RPMI8226 (cell line): ENCODE data around the gene WDR20.
"Not testable (repeated sequence)": the region's sequence is repeated elsewhere in the genome, so short reads cannot be mapped to it uniquely, and the experiment has no call there.

Experiments used
- DNase-seq: peaks from one replicate; pipeline ENCODE4 v3.0.0-alpha.2; 2015

The WDR20 gene

GRCh38 chr14:102134021-102134420 is 5.7 kb upstream of the WDR20 start:
- not testable (repeated sequence) for DNase-seq

- not testable (repeated sequence) for DNase-seq
Observed at GRCh38 chr14:102134719-102135118, 5.0 kb upstream of the WDR20 start.

GRCh38 chr14:102135456-102135855 is 4.2 kb upstream of the WDR20 start:
- not testable (repeated sequence) for DNase-seq

DNA sequence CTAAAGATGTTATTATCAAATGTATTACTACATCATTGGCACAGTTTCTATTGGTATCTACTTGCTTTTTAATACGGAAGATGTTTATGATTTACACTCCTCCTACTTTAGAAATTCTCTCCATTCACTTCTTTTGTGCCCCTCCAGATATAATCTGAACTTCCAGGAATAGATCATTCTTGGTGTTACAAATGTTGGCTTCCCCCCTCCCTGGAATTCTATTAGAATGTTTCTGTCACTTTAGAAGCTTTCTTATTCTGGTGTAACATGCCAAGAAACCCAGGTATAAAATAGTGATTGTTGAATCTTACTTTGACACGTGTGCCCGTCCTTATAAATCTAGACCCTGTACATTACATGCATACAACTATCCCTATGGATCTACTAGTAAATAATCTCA is 1.2 kb upstream of the WDR20 start:
- DNase-seq = no peak

DNA sequence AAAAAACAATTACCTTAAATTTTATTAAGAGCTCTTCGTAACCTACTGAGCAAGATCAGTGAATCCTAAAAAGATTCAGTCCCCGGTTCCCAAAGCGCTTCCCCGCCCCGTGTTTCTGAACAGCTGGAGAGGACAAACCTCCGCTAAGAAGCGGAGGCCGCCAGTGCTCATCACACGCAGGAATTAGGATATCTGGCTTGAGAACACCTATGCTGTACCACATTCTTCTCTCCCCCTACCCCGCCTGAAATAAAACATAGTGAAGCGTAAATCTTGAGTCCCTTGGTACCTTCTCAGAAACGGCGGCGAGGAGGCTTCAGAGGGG is 774 bp upstream of the WDR20 start:
- no peak for DNase-seq

DNA sequence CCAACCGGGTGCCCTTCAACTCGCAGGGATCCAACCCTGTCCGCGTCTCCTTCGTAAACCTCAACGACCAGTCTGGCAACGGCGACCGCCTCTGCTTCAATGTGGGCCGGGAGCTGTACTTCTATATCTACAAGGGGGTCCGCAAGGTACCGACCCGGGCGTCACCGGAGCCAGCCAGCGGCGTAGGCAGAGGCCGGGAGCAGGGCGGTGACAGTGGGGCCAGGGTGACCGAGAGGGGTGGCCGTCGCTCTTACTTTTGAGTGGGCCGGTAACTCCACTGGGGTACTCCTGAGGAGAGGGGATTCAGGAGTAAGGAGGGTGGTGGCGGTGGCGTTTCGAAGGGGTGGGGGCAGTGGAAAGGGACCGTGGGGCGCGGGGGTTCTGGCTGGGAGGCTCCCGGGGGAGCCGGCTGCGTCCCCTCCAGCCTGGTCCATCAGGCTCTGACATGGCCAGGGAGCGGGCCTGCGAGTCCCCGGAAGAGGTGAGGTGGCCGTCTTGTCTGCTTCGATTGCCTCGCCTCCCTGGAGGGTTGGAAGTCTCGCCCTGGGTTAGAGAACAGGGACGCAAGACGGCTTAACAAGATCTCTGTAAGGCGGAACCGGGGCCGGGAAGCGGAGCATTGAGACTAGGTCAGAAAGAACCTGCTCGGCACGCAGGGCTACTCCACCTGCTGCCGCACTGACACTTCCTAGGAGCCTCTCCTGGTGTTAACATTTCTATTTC is 491 bp downstream of the WDR20 start:
- peak; percentile 20 for DNase-seq

- no peak for DNase-seq
Observed at GRCh38 chr14:102140750-102141145, 1.1 kb downstream of the WDR20 start.

DNA sequence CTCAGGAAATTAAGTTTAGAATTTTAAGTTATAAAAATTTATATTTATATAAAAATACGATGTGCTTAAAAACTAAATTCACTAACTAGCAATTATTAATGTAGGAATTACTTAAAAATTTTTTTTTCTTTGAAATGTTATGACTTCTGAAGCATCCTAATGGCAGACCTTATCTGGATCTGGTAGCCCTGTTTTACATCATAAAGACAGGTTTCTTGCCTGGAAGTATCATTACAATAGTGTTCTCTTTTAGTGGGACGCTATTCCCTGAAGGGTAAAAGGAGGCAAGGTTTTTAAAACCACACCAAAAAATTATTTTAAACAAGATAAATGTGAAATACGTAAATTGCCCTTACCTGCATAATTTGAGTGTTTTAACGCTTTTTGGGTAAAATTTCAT is 2.1 kb downstream of the WDR20 start:
- DNase-seq = no peak

GRCh38 chr14:102144914-102145313 is 5.2 kb downstream of the WDR20 start:
- DNase-seq = no peak

GRCh38 chr14:102145395-102145794 is 5.7 kb downstream of the WDR20 start:
- no peak for DNase-seq

DNA sequence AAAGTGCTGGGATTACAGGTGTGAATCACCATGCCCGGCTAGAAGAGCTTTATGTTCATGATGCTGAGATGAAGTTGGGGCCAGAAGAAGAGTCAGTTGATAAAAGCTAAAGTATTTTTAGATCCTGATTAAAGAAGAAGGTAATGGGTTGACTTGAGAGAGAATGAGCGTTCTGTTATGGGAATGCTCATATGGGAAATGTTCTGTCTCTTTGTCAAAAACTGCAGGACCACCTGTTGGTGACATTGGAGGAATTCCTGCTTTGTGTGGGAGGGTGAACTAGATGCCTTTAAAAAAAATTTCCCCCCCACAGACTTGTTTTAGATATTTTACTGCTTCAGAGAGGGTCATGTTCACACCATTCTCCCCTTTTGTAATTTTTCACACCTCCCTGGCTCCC is 6.7 kb downstream of the WDR20 start:
- no peak for DNase-seq

DNA sequence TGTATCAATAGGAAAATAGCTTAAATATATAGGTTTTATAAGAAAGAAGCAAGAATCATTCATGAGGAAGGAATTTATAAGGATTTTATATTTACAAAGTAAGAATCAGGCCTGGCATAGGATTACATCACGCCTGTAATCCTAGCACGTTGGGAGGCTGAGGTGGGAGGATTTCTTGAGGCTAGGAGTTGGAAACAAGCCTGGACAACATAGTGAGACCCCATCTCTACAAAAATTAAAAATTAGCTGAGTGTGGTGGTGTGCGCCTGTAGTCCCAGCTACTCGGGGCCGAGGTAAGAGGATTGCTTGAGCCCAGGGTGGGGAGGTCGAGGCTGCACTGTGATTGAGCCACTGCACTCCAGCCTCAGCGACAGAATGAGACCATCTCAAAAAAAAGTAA is 10.4 kb downstream of the WDR20 start:
- no peak for DNase-seq

- no peak for DNase-seq
Observed at GRCh38 chr14:102150744-102151143, 11.0 kb downstream of the WDR20 start.

GRCh38 chr14:102151411-102151810 is 11.7 kb downstream of the WDR20 start:
- DNase-seq = not testable (repeated sequence)

- no peak for DNase-seq
Observed at GRCh38 chr14:102154121-102154520, 14.4 kb downstream of the WDR20 start.

DNA sequence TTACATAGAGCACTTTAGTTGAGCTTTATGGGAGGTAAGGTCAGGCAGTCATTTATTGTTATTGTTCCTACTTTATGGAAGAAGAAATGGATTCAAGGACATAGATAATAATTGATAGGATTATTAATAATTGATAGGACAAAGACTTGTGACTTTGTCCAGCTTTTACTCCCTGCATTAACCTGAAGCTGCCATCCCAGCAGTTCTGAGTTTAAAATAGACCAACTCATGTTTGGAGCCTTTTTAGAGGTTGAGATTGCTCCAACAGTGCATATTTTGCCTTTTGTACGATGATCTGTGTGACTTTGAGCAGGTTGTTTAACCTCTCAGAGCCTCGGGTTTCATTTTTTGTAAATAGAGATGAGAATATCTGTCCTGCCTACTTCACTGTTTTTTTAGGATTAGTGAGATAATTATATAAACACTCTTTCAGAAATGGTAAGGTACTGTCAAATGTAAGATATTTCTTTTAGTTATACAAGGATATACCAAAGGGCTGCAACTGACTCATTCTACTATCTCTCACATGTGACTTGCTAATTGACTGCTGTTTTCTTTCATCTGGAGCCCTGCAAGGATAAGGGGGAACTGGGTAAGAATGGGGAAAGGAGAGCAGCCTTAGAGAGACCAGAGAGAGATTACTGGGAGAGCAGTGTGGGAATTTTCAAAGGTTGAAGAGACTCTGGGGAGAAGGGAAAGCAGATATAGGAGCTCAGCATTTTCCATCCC is 15.3 kb downstream of the WDR20 start:
- no peak for DNase-seq

DNA sequence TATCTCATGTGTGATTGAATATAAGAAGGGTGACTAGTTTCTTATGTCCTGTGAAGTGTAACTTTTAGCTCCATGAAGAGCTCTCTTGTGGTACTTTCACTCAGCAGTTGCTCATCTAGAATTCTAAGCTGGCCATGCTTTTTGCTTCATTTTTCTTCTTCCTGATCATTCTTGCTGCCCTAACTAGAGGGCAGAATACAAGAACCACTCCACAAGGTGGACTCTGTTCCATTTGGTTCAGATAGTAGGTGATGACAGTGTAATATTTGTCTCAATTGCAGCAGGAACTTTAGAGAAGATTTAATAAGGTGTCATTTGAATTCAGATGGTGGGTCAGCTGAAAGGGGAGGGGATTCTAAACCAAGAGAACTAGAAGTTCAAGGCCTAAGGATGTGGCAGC is 17.6 kb downstream of the WDR20 start:
- no peak for DNase-seq

GRCh38 chr14:102158797-102159196 is 19.1 kb downstream of the WDR20 start:
- DNase-seq = no peak

- no peak for DNase-seq
Observed at GRCh38 chr14:102159841-102160240, 20.1 kb downstream of the WDR20 start.

GRCh38 chr14:102162487-102162886 is 22.8 kb downstream of the WDR20 start:
- DNase-seq = no peak

DNA sequence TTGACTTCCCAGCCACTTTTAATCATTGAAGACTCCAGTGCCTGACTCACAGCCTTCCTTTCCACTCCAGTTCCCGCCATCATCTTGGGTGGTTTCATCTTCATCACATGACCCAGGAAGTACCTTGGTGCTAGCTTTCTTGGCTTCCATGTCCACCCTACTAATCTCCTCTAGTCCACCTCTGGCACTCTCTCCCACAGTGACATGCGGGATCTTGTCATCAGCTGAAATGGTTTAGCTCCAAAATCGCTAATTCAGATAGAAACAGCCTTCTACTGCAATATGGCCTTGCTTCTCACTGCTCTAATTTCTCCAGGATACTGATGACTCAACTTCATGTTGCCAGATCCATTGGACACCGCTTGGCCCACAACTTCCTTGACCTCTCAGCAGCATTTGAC is 24.5 kb downstream of the WDR20 start:
- DNase-seq = no peak

DNA sequence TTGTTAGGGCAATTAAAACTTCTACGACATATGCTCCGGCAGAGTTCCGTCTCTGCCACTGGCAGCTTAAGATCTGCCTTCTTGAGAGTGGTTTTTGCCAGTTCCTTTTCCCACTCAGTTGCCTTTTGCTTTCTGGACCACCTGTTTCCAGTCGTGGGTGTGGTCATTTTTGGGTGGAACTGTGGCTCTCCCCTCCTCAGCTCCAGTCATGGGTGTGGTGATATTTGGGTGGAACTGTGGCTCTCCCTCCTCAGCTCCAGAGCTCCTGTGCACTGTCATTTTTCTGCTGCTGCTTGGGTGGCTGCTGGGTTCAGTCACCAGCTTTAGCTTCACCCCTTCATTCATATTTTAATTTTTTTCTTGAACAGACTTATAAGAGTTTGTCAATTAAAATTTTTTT is 25.3 kb downstream of the WDR20 start:
- no peak for DNase-seq

- no peak for DNase-seq
Observed at GRCh38 chr14:102170061-102170460, 30.4 kb downstream of the WDR20 start.

- no peak for DNase-seq
Observed at GRCh38 chr14:102171173-102172020, 31.7 kb downstream of the WDR20 start.
